ENCODE results near the gene KRT32.

- TF ChIP-seq CTCF (conservative IDR thresholded peaks at IDR 0.05; ENCODE audit: low read depth, low read length) (no peak), EZH2 (IDR thresholded peaks at IDR 0.05; ENCODE audit: borderline replicate concordance, low read depth, low read length, poor library complexity, severe bottlenecking) (no peak)
These were observed at the start of gene KRT32 for GRCh38 chr17:41466988-41467387.
